K562 (cell line): Measurements from ENCODE around the gene WNT11. TPM values are rescaled to one million over a fixed set of nuclear protein-coding genes. Genes with fewer than 3 reads are reported as not detected.

Source experiments
- MTA2 ChIP-seq: fragments of 450-650 bp; IDR thresholded peaks from 2 replicates; pipeline ENCODE4 v1.6.1; 2016; ENCODE audit warnings: low read depth
- POLR2B ChIP-seq: fragments of 450-650 bp; IDR thresholded peaks from 2 replicates; pipeline ENCODE4 v1.6.1; 2018; ENCODE audit warnings: low read depth; ENCODE audit not compliant: partially characterized antibody
- RCOR1 ChIP-seq, 2 experiments: IDR thresholded peaks; 2 replicates each; pipeline ENCODE4 v1.6.1; 2012; ENCODE audit warnings: low read depth in 2 of 2, low read length in 2 of 2, borderline replicate concordance in 1 of 2, improper control_type of control experiment in 1 of 2
- RNF219 ChIP-seq: fragments of 250-450 bp; sonication (Bioruptor Pico); IDR thresholded peaks from 2 replicates; pipeline ENCODE4 v1.5.0; 2022; ENCODE audit warnings: mild to moderate bottlenecking
- YY1 ChIP-seq, 3 experiments: IDR thresholded peaks; 2 replicates each; pipeline ENCODE4 v1.6.1; 2011; ENCODE audit warnings: low read length in 2 of 3, mild to moderate bottlenecking in 2 of 3, moderate library complexity in 2 of 3, borderline replicate concordance in 1 of 3, control low read depth in 1 of 3, low read depth in 1 of 3; ENCODE audit not compliant: insufficient read depth in 3 of 3, insufficient replicate concordance in 2 of 3, control insufficient read depth in 1 of 3, insufficient read length in 1 of 3; ENCODE audit errors: extremely low read depth in 1 of 3
- ZBTB40 ChIP-seq, 2 experiments: fragments of 450-650 bp in 1 of 2; sonication (generic) in 1 of 2; formaldehyde crosslinking in 1 of 2; IDR thresholded peaks; 2 replicates each; pipeline versions ENCODE4 v1.7.1 to v1.9.0; 2016 to 2022; ENCODE audit warnings: inconsistent platforms in 1 of 2, mild to moderate bottlenecking in 1 of 2, missing genetic modification reagents in 1 of 2
- ZNF449 ChIP-seq: fragments of 250-450 bp; sonication (Bioruptor Pico); IDR thresholded peaks from 2 replicates; pipeline ENCODE4 v1.8.0; 2022; ENCODE audit warnings: moderate library complexity, mild to moderate bottlenecking, inconsistent platforms
- polyA plus RNA-seq, 8 experiments: library from polyadenylated mRNA; depleted of rRNA in 4 of 8; stranded (reverse) in 5 of 8; unstranded in 3 of 8; fragments of >200 nt; fragmentation: Nextera tagmentation in 2 of 8; fragmentation: Illumina TruSeq in 1 of 8; extraction: Ambion mirVana in 2 of 8; extraction: Trizol in 1 of 8; gene quantifications; 2 replicates each; pipeline versions ENCODE4 v1.2.1 to v1.2.3, GENCODE V29; 2011 to 2014; ENCODE audit warnings: inconsistent platforms in 1 of 8, missing spikeins in 1 of 8
- total RNA-seq, 7 experiments: library from RNA; depleted of rRNA in 6 of 7; stranded (reverse); fragments of >200 nt in 6 of 7; fragmentation: Illumina TruSeq in 2 of 7; extraction: Trizol in 2 of 7; gene quantifications; 2 replicates each; pipeline versions ENCODE4 v1.2.1 to v1.2.3, GENCODE V29; 2011 to 2021; ENCODE audit warnings: low replicate concordance in 1 of 7
- TF ChIP-seq, protein P1 (sequence below): fragments of 450-650 bp; IDR thresholded peaks from one replicate; pipeline ENCODE4 v1.6.1; 2018; ENCODE audit warnings: mild to moderate bottlenecking, moderate library complexity; ENCODE audit not compliant: partially characterized antibody
- TF ChIP-seq, protein P2 (sequence below): sonication (generic); formaldehyde crosslinking; IDR thresholded peaks from 2 replicates; pipeline ENCODE4 v1.5.0; 2020; ENCODE audit warnings: missing genetic modification reagents

The WNT11 gene
- total and polyA plus RNA-seq, 9 of the 15 experiments (the other 6 are each of a cell fraction or from before 2014, with no cell fraction given): 0.03 to 0.20 (median 0.09) TPM; not detected in 4

DNA sequence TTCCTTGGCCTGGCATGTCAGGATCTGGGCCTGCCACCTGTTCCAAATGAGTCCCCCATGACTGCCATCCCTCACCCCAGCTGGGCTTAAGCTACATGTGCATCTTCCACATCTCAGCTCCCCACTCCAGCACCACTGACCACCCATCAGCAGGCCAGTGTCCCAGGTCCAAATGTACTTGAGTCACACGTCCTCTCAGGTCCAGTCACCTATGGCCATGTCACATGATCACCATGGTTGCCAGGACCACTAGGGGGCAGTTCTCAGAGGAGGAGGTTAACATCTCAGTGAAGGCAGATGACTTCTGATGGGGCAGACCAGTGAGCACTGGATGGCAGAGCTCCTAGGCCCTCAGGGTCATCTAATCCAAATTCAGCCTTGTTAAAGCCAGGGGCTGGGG, 41.9 kb upstream of the WNT11 start (continued):
- TF ChIP-seq, protein P1, sequence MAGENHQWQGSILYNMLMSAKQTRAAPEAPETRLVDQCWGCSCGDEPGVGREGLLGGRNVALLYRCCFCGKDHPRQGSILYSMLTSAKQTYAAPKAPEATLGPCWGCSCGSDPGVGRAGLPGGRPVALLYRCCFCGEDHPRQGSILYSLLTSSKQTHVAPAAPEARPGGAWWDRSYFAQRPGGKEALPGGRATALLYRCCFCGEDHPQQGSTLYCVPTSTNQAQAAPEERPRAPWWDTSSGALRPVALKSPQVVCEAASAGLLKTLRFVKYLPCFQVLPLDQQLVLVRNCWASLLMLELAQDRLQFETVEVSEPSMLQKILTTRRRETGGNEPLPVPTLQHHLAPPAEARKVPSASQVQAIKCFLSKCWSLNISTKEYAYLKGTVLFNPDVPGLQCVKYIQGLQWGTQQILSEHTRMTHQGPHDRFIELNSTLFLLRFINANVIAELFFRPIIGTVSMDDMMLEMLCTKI: no peak
- TF ChIP-seq ZNF449 (no peak), ZBTB40 (IDR thresholded peaks at IDR 0.05) (no peak), ZBTB40 (CRISPR knock-in tag; IDR thresholded peaks at IDR 0.05) (no peak), POLR2B (no peak), YY1 (IDR thresholded peaks at IDR 0.05; ENCODE audit: borderline replicate concordance in 1 of 3, control insufficient read depth in 1 of 3, extremely low read depth in 1 of 3, insufficient read depth in 3 of 3, insufficient read length in 1 of 3, insufficient replicate concordance in 2 of 3, low read depth in 1 of 3, low read length in 2 of 3) (no peak), RNF219 (CRISPR knock-in tag) (no peak), RCOR1 (IDR thresholded peaks at IDR 0.05; ENCODE audit: borderline replicate concordance in 1 of 2, low read depth in 2 of 2, low read length in 2 of 2) (no peak), MTA2 (no peak)
- TF ChIP-seq, protein P2, sequence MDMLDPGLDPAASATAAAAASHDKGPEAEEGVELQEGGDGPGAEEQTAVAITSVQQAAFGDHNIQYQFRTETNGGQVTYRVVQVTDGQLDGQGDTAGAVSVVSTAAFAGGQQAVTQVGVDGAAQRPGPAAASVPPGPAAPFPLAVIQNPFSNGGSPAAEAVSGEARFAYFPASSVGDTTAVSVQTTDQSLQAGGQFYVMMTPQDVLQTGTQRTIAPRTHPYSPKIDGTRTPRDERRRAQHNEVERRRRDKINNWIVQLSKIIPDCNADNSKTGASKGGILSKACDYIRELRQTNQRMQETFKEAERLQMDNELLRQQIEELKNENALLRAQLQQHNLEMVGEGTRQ (CRISPR knock-in tag): peak; percentile 86
